ENCODE measurements around the gene ARSG.

ARSG gene

DNA sequence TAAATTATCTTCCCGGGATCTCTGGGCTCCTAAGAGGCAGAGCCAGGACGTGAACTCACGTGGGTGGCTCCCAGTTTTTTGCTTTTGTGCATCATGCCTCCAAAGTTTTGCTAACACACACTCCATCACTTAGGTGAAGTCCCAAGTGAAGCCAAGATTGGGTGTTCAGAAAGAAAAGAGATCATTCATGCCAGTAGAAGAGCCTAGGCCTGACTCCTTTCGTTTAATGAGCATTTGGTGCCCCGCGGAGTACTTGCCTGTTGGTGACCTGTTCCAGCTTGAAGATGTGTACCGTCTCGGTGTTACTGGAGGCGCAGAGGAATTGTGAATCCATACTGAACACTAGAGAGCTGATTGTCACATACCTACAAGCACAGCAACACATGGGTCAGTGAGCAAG lies 141.9 kb downstream of the ARSG start:
- H3K4me1 ChIP-seq (ENCODE audit: control insufficient read depth in 1 of 2, insufficient read depth in 1 of 2, low read depth in 1 of 2, low read length in 1 of 2), result peaks cover 23 to 24% of the 10 kb centered on the region in 2 experiments
- H3K4me3 ChIP-seq (ENCODE audit: low read depth in 1 of 2, low read length in 1 of 2), result no peak overlapping the region
- no peaks in the 10 kb centered on the region for H3K27me3 ChIP-seq
- no peak for TF ChIP-seq CTCF (IDR thresholded peaks at IDR 0.05)
- peaks cover 3% of the 10 kb centered on the region for H3K9me3 ChIP-seq
- no peak overlapping the region for H3K27ac ChIP-seq
- H3K36me3 ChIP-seq, result peaks cover 80% of the 10 kb centered on the region

DNA sequence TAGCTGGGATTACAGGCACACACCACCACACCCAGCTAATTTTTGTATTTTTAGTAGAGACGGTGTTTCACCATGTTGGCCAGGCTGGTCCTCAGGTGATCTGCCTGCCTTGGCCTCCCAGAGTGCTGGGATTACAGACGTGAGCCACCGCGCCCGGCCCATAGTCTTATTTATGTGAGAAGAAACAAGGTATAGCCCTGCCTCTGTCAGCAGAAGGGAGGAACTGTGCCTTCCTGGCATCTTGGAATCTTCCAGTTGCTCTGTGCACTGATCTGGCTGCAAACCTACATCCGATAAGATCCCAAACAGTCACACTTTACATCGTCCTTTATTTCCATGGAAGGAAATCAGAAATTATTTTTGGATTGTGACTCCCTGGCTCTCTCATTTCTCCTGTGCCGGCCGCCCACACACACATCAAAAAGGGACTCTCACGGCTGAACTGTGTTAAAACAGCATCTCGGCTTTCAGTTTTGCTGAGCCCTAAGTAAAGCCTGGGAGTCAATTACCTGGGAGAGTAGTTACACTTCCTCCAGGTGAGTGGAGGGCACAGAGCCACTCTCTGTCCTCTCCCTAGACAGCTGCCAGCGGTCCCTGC lies 142.7 kb downstream of the ARSG start:
- Histone ChIP-seq H3K4me3 (ENCODE audit: low read depth in 1 of 2, low read length in 1 of 2) (no peak overlapping the region), H3K4me1 (ENCODE audit: control insufficient read depth in 1 of 2, insufficient read depth in 1 of 2, low read depth in 1 of 2, low read length in 1 of 2) (peaks cover 31 to 32% of the 10 kb centered on the region in 2 experiments), H3K27ac (no peak overlapping the region), H3K9me3 (peaks cover 3% of the 10 kb centered on the region), H3K27me3 (no peaks in the 10 kb centered on the region), H3K36me3 (peaks cover 72% of the 10 kb centered on the region)
- TF ChIP-seq CTCF (IDR thresholded peaks at IDR 0.05), result no peak

- Histone ChIP-seq H3K27ac (peak overlapping the region; percentile 86), H3K27me3 (no peaks in the 10 kb centered on the region), H3K36me3 (peaks cover 58% of the 10 kb centered on the region), H3K9me3 (peaks cover 3% of the 10 kb centered on the region), H3K4me3 (ENCODE audit: low read depth in 1 of 2, low read length in 1 of 2) (no peak overlapping the region), H3K4me1 (ENCODE audit: control insufficient read depth in 1 of 2, insufficient read depth in 1 of 2, low read depth in 1 of 2, low read length in 1 of 2) (peaks cover 45% of the 10 kb centered on the region in 2 experiments)
- TF ChIP-seq CTCF (IDR thresholded peaks at IDR 0.05), result no peak
These were observed 144.1 kb downstream of the ARSG start for GRCh38 chr17:68435361-68435760.

DNA sequence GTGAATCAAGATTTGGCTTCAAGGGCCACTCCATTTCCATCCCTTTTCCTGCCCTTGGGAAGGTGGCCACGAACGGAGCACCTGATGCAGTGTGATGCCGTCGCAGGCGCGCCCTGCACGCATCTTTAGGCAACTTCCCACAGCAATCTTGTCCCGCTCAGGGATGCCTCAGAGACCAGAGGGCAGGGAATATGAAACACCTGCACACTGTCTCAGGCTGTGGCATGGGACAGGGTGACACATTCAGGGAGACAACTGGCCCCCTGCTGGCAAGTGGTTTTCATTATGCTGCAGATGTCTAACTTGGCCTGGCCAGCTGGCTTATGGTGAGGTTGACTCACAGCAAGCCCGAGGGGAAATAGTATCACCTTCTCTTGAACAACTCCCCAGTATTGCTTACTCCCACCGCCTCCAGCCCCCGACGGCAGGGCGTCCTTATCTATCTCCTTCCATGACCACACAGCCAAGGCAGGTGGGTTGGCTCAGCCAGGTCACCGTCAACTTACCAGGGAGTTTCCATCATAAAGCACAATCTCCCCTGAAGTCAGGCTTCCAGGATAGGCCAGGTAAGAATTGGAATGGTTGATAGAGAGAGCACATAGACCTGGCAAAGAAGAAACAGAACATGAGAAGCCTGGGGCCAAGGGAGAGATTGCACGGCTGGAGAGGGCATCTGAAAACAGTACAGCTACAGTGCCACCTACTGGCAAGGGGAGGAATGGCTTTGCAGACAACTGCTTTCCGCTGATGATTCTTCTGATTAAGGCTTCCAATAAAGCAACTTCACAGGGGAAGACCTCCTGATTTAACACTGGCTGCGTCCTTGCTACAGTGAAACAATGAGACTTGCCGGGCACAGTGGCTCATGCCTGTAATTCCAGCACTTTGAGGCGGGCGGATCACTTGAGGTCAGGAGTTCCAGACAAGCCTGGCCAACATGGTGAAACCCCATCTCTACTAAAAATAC lies 144.9 kb downstream of the ARSG start:
- TF ChIP-seq CTCF (IDR thresholded peaks at IDR 0.05), result peak; percentile 89
- H3K36me3 ChIP-seq, result peaks cover 50% of the 10 kb centered on the region
- H3K27ac ChIP-seq, result peak overlapping the region; percentile 86

DNA sequence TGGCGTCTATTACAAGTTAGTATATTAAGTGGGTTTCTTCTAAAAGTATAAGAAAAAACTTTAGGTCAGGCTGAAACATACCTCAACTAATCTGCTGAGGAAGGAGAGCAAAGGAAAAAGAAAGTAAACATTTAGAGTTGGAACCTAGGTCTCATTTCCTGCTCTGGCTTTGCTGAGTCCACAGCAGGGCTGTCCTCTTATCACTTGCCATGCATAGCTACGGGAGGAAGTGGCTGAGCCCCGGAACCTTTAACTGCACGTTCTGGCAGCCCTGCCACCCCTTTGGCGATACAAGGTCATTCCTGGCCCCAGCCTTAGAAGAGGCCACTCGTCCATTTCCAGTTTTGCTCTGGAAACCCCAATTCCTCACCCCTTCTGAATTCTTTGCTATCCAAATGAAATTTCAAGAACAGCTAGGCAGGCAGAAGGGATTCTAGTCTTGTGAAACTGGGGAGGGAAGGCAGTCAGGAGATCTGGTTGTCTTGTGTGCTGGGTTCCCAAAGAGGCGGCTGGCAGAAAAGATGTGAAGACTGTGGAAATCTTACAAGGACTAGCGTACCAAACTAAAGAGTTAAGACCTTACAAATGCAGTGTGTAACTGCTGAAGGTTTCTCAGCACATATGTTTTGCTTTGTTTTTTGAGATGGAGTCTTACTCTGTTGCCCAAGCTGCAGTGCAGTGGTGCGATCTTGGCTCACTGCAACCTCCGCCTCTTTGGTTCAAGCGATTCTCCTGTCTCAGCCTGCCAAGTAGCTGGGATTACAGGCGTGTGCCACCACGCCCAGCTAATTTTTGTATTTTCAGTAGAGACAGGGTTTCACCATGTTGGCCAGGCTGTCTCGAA lies 146.9 kb downstream of the ARSG start:
- Histone ChIP-seq H3K4me1 (ENCODE audit: control insufficient read depth in 1 of 2, insufficient read depth in 1 of 2, low read depth in 1 of 2, low read length in 1 of 2) (peaks cover 72 to 74% of the 10 kb centered on the region in 2 experiments), H3K27me3 (no peaks in the 10 kb centered on the region), H3K27ac (peak overlapping the region; percentile 86), H3K4me3 (ENCODE audit: low read depth in 1 of 2, low read length in 1 of 2) (peak overlapping the region; percentile 44 to 50), H3K9me3 (no peaks in the 10 kb centered on the region), H3K36me3 (peaks cover 38% of the 10 kb centered on the region)
- TF ChIP-seq CTCF (IDR thresholded peaks at IDR 0.05), result no peak

More for the DNA sequence above, 144.9 kb downstream of the ARSG start:
- Histone ChIP-seq H3K9me3 (peaks cover 3% of the 10 kb centered on the region), H3K4me3 (ENCODE audit: low read depth in 1 of 2, low read length in 1 of 2) (no peak overlapping the region), H3K27me3 (no peaks in the 10 kb centered on the region), H3K4me1 (ENCODE audit: control insufficient read depth in 1 of 2, insufficient read depth in 1 of 2, low read depth in 1 of 2, low read length in 1 of 2) (peaks cover 53% of the 10 kb centered on the region in 2 experiments)
